HEK293 (cell line): ENCODE data around the gene GIMAP1.

ENCODE experiments used
- CTCF ChIA-PET: fragments of 350-600 bp; formaldehyde crosslinking; extraction: SDS; loops from one replicate; lab custom pipeline; 2021; ENCODE audit warnings: antibody characterized with exemption; lab: Yijun Ruan, JAX
- POLR2A ChIA-PET: fragments of 300-600 bp; formaldehyde crosslinking; extraction: SDS; loops from one replicate; lab custom pipeline; 2020; ENCODE audit warnings: antibody characterized with exemption, inconsistent platforms; lab: Yijun Ruan, JAX
- H3K27ac ChIP-seq: fragments of 200-500 bp; sonication (Bioruptor generic); 2 replicates; pipeline ENCODE4 v1.5.1; 2014; ENCODE audit warnings: low read depth, low read length, control low read depth, inconsistent platforms; ENCODE audit errors: extremely low read depth
- H3K36me3 ChIP-seq, 2 experiments: fragments of 200-500 bp in 1 of 2; sonication (Bioruptor generic) in 1 of 2; 1 replicate in 1 of 2; 2 replicates in 1 of 2; pipeline ENCODE4 v1.5.1; 2014 to 2017; ENCODE audit warnings: inconsistent platforms in 2 of 2, low read length in 2 of 2; ENCODE audit not compliant: control insufficient read depth in 2 of 2, insufficient read depth in 1 of 2
- H3K4me1 ChIP-seq: fragments of 200-500 bp; sonication (Bioruptor generic); 2 replicates; pipeline ENCODE4 v1.5.1; 2014; ENCODE audit warnings: mild to moderate bottlenecking, low read length, inconsistent platforms; ENCODE audit not compliant: control insufficient read depth, insufficient read depth
- H3K4me3 ChIP-seq: 2 replicates; pipeline ENCODE4 v1.5.1; 2011; ENCODE audit warnings: low read depth, mild to moderate bottlenecking, control low read depth, low read length, moderate library complexity
- H3K9me3 ChIP-seq: fragments of 200-500 bp; sonication (Bioruptor generic); 2 replicates; pipeline ENCODE4 v1.5.1; 2014; ENCODE audit warnings: low read depth, low read length, inconsistent platforms; ENCODE audit not compliant: control insufficient read depth, insufficient read depth
- GLI4 ChIP-seq: fragments of 450-650 bp; formaldehyde crosslinking; IDR thresholded peaks from 2 replicates; pipeline ENCODE4 v1.5.1; 2016; ENCODE audit warnings: missing biosample characterization, missing genetic modification characterization
- KLF16 ChIP-seq: fragments of 450-650 bp; formaldehyde crosslinking; IDR thresholded peaks from 2 replicates; pipeline ENCODE4 v1.5.1; 2017; ENCODE audit warnings: missing biosample characterization, missing genetic modification characterization
- WT1 ChIP-seq: fragments of 450-650 bp; formaldehyde crosslinking; IDR thresholded peaks from 2 replicates; pipeline ENCODE4 v1.5.1; 2016; ENCODE audit warnings: missing biosample characterization, missing genetic modification characterization
- ZBTB8A ChIP-seq: fragments of 450-650 bp; formaldehyde crosslinking; IDR thresholded peaks from 2 replicates; pipeline ENCODE4 v1.5.1; 2016; ENCODE audit warnings: missing biosample characterization, missing genetic modification characterization
- ZFHX2 ChIP-seq: fragments of 450-650 bp; formaldehyde crosslinking; conservative IDR thresholded peaks from 2 replicates; pipeline ENCODE4 v1.5.1; 2016; ENCODE audit warnings: missing biosample characterization, missing genetic modification characterization
- ZNF132 ChIP-seq: fragments of 450-650 bp; formaldehyde crosslinking; IDR thresholded peaks from 2 replicates; pipeline ENCODE4 v1.5.1; 2017; ENCODE audit warnings: missing biosample characterization, missing genetic modification characterization, borderline replicate concordance
- ZNF169 ChIP-seq: fragments of 450-650 bp; formaldehyde crosslinking; IDR thresholded peaks from 2 replicates; pipeline ENCODE4 v1.5.1; 2016; ENCODE audit warnings: missing biosample characterization, missing genetic modification characterization
- ZNF184 ChIP-seq: fragments of 450-650 bp; IDR thresholded peaks from 2 replicates; pipeline ENCODE4 v1.5.1; 2018; ENCODE audit warnings: missing biosample characterization, mild to moderate bottlenecking, missing genetic modification characterization
- ZNF302 ChIP-seq: fragments of 450-650 bp; formaldehyde crosslinking; IDR thresholded peaks from 2 replicates; pipeline ENCODE4 v1.5.1; 2016; ENCODE audit warnings: missing biosample characterization, missing genetic modification characterization, low read depth
- ZNF354C ChIP-seq: fragments of 450-650 bp; formaldehyde crosslinking; IDR thresholded peaks from 2 replicates; pipeline ENCODE4 v1.5.1; 2016; ENCODE audit warnings: missing biosample characterization, missing genetic modification characterization, low read depth, borderline replicate concordance
- ZNF473 ChIP-seq: fragments of 450-650 bp; formaldehyde crosslinking; IDR thresholded peaks from 2 replicates; pipeline ENCODE4 v1.5.1; 2017; ENCODE audit warnings: missing biosample characterization, missing genetic modification characterization
- ZNF596 ChIP-seq: fragments of 450-650 bp; IDR thresholded peaks from 2 replicates; pipeline ENCODE4 v1.5.0; 2018; ENCODE audit warnings: missing biosample characterization, mild to moderate bottlenecking, missing genetic modification characterization, moderate library complexity
- ZNF76 ChIP-seq: fragments of 450-650 bp; formaldehyde crosslinking; IDR thresholded peaks from 2 replicates; pipeline ENCODE4; 2016; ENCODE audit warnings: low read depth, missing biosample characterization, missing genetic modification characterization, borderline replicate concordance
- ZNF830 ChIP-seq: fragments of 450-650 bp; IDR thresholded peaks from 2 replicates; pipeline ENCODE4 v1.5.0; 2018; ENCODE audit warnings: missing biosample characterization, missing genetic modification characterization, low read depth, mild to moderate bottlenecking, moderate library complexity
- TF ChIP-seq, protein P1 (sequence below): sonication (generic); formaldehyde crosslinking; IDR thresholded peaks from 2 replicates; pipeline ENCODE4 v1.8.1; 2022; ENCODE audit warnings: mild to moderate bottlenecking, moderate library complexity, missing genetic modification reagents
- TF ChIP-seq, protein P2 (sequence below): fragments of 450-650 bp; formaldehyde crosslinking; IDR thresholded peaks from 2 replicates; pipeline ENCODE4 v1.5.1; 2016; ENCODE audit warnings: missing biosample characterization, missing genetic modification characterization, low read depth

The GIMAP1 gene

DNA sequence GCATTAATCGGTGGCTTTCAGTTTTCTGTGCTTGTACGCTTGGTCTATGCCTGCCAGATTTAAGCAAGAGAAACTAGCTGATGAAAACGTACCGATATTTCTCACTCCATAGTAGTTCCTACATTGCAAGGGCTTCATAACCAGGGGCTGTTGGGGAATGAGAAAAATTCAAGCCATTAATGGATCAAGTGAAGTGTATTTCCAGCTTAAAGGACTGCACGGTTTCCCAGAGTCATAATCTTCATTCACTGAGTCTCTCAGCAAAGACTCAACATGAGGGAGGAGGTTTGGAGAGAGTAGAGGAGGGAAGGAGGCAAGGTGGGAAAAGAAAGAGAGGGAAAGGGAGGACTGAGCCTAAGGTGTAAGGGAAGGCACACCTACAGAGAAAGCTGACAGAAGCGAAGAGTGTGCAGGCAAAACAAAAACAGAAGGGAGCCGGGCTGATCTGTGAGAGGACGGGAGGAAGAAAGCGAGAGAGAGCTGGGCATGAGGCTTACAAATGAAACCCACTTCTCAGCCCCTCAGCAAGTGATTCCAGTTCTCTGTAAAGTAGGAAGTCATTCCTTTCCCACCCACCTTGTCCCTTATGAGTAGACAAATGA is 30.3 kb upstream of the GIMAP1 start:
- TF ChIP-seq ZNF76 (no peak), KLF16 (no peak), ZBTB8A (tag by site-specific recombination) (no peak)
- TF ChIP-seq, all 188 proteins: peak for 0
- Histone ChIP-seq H3K9me3 (no peaks in the 10 kb centered on the region), H3K27ac (no peak overlapping the region), H3K36me3 (no peaks in the 10 kb centered on the region), H3K4me1 (no peaks in the 10 kb centered on the region), H3K4me3 (no peak overlapping the region)
- CTCF ChIA-PET: interaction anchor here (0.6 kb wide), 1 partner anchor 116 kb away, joined by 3 read pairs; no protein-coding TSS in a partner anchor
- POLR2A ChIA-PET: no interaction called here

DNA sequence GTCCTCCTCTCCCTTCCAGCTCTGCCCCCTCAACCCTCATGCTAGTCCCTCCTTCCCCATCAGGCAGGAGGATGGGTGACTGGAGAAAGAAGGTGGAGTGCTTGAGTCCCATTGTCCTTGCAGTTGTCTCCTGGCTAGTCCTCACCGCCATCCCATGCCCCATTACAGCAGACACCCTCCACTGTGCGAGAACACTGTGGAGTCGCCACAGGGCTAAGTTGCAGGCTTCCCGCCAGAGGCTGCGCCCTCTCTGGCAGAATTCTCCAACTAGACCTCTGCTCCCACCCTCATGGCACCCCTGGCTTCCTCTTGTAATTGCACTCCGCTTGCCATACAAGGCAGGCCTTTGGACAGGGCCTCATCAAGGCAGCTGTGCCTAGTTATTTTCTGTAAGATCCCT is 27.8 kb upstream of the GIMAP1 start:
- H3K36me3 ChIP-seq: no peaks in the 10 kb centered on the region
- H3K27ac ChIP-seq: no peak overlapping the region
- no peaks in the 10 kb centered on the region for H3K9me3 ChIP-seq
- no peak overlapping the region for H3K4me3 ChIP-seq
- TF ChIP-seq ZFHX2 (tag by site-specific recombination) (no peak), ZNF184 (tag by site-specific recombination) (no peak), ZNF473 (no peak), ZNF169 (tag by site-specific recombination) (no peak), ZNF596 (tag by site-specific recombination) (no peak), ZNF302 (tag by site-specific recombination) (no peak)
- TF ChIP-seq, all 188 proteins: peak for 0
- POLR2A ChIA-PET: no interaction called here
- CTCF ChIA-PET: no interaction called here
- H3K4me1 ChIP-seq: no peaks in the 10 kb centered on the region

DNA sequence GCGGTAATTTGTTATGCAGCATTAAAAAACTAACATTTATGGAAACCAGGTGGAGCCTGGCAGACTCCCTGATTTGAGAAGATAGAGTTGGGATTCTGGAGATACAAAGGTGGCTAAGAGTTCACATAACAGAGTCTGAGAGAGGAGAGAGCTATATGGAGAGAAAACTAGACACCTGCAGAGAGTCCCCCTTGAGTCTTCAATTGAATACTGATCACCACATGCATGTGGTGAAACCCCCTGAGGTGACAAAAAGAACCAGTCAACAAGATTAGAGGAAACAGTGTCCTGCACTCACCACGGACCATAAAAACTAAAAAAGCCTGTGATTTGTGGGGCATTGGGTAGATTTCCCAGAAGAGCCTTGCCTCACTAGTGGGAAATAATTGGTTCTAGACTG is 20.8 kb upstream of the GIMAP1 start:
- Histone ChIP-seq H3K4me1 (no peaks in the 10 kb centered on the region), H3K27ac (no peak overlapping the region), H3K9me3 (no peaks in the 10 kb centered on the region), H3K36me3 (no peaks in the 10 kb centered on the region), H3K4me3 (no peak overlapping the region)
- CTCF ChIA-PET: no interaction called here
- TF ChIP-seq WT1 (tag by site-specific recombination): no peak
- no peak for TF ChIP-seq ZNF830 (tag by site-specific recombination)
- TF ChIP-seq, protein P1, sequence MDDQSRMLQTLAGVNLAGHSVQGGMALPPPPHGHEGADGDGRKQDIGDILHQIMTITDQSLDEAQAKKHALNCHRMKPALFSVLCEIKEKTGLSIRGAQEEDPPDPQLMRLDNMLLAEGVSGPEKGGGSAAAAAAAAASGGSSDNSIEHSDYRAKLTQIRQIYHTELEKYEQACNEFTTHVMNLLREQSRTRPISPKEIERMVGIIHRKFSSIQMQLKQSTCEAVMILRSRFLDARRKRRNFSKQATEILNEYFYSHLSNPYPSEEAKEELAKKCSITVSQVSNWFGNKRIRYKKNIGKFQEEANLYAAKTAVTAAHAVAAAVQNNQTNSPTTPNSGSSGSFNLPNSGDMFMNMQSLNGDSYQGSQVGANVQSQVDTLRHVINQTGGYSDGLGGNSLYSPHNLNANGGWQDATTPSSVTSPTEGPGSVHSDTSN (CRISPR knock-in tag): no peak
- TF ChIP-seq ZNF354C (tag by site-specific recombination): no peak
- no peak for TF ChIP-seq ZNF132 (tag by site-specific recombination)
- TF ChIP-seq, protein P2, sequence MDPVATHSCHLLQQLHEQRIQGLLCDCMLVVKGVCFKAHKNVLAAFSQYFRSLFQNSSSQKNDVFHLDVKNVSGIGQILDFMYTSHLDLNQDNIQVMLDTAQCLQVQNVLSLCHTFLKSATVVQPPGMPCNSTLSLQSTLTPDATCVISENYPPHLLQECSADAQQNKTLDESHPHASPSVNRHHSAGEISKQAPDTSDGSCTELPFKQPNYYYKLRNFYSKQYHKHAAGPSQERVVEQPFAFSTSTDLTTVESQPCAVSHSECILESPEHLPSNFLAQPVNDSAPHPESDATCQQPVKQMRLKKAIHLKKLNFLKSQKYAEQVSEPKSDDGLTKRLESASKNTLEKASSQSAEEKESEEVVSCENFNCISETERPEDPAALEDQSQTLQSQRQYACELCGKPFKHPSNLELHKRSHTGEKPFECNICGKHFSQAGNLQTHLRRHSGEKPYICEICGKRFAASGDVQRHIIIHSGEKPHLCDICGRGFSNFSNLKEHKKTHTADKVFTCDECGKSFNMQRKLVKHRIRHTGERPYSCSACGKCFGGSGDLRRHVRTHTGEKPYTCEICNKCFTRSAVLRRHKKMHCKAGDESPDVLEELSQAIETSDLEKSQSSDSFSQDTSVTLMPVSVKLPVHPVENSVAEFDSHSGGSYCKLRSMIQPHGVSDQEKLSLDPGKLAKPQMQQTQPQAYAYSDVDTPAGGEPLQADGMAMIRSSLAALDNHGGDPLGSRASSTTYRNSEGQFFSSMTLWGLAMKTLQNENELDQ (tag by site-specific recombination): no peak
- TF ChIP-seq GLI4: no peak
- TF ChIP-seq ZNF302 (tag by site-specific recombination): no peak
- POLR2A ChIA-PET: no interaction called here
